Daoy (cell line): ENCODE measurements around the gene BTN1A1. TPM values are rescaled to one million over a fixed set of nuclear protein-coding genes. Genes with fewer than 3 reads are reported as not detected.
"Not testable (repeated sequence)": the region's sequence is repeated elsewhere in the genome, so short reads cannot be mapped to it uniquely, and the experiment has no call there.

Experiments
- DNase-seq: peaks from one replicate; pipeline ENCODE4 v3.0.0-alpha.2; 2015; ENCODE audit warnings: low read depth
- total RNA-seq: library from RNA; depleted of rRNA; stranded (reverse); fragments of >200 nt; shearing (Covaris generic); gene quantifications from 2 replicates; pipeline ENCODE4 v1.2.3, GENCODE V29; 2014; rRNA removed

BTN1A1 gene
- not detected in 2 replicates for total RNA-seq

- DNase-seq, result no peak
These were observed at the start of gene BTN1A1 for GRCh38 chr6:26500102-26500501. Gene BTN1A1, plus strand, starts transcription at chr6:26500303. Its CDS starts 984 bp downstream, at chr6:26501287.

GRCh38 chr6:26452631-26453235 lies 47.4 kb upstream of the BTN1A1 start:
- no peak for DNase-seq

GRCh38 chr6:26454631-26455030 lies 45.5 kb upstream of the BTN1A1 start:
- no peak for DNase-seq

- DNase-seq, result no peak
These were observed 44.6 kb upstream of the BTN1A1 start for GRCh38 chr6:26455357-26455970.

GRCh38 chr6:26457264-26457805 lies 42.8 kb upstream of the BTN1A1 start:
- DNase-seq, result peak; percentile 48

- peak; percentile 90 for DNase-seq
These were observed 42.1 kb upstream of the BTN1A1 start, which contains the start of gene BTN2A1 for GRCh38 chr6:26457806-26458688. Gene BTN2A1, plus strand, starts transcription at chr6:26457955. Its CDS starts 682 bp downstream, at chr6:26458637.

- DNase-seq, result no peak
These were observed 40.9 kb upstream of the BTN1A1 start for GRCh38 chr6:26459023-26459810.

GRCh38 chr6:26461353-26461752 lies 38.8 kb upstream of the BTN1A1 start:
- DNase-seq, result not testable (repeated sequence)

- DNase-seq, result no peak
These were observed 36.1 kb upstream of the BTN1A1 start for GRCh38 chr6:26464014-26464413.

- no peak for DNase-seq
These were observed 35.5 kb upstream of the BTN1A1 start for GRCh38 chr6:26464416-26465131.

- DNase-seq, result no peak
These were observed 34.3 kb upstream of the BTN1A1 start for GRCh38 chr6:26465776-26466175.

- DNase-seq, result no peak
These were observed 31.3 kb upstream of the BTN1A1 start for GRCh38 chr6:26468829-26469228.

GRCh38 chr6:26470643-26471042 lies 29.5 kb upstream of the BTN1A1 start:
- no peak for DNase-seq

- DNase-seq, result no peak
These were observed 28.1 kb upstream of the BTN1A1 start for GRCh38 chr6:26471970-26472369.

GRCh38 chr6:26472549-26473290 lies 27.4 kb upstream of the BTN1A1 start:
- DNase-seq, result no peak

GRCh38 chr6:26473429-26473757 lies 26.7 kb upstream of the BTN1A1 start:
- no peak for DNase-seq

- DNase-seq, result peak; percentile 95
These were observed 26.2 kb upstream of the BTN1A1 start for GRCh38 chr6:26473758-26474438.

- peak; percentile 13 for DNase-seq
These were observed 25.6 kb upstream of the BTN1A1 start for GRCh38 chr6:26474439-26474881.
